Skeletal muscle cell (primary cell): ENCODE results near the gene EYA2.

ENCODE experiments used
- DNase-seq: peaks from one replicate; pipeline ENCODE4 v3.0.0-alpha.2; 2010; ENCODE audit warnings: low read depth
- H3K4me3 ChIP-seq: 2 replicates; pipeline ENCODE4 v1.5.1; 2011; ENCODE audit warnings: low read depth, mild to moderate bottlenecking, control low read depth, low read length, moderate library complexity

EYA2 gene

GRCh38 chr20:47048054-47048453 is 153.4 kb downstream of the EYA2 start:
- H3K4me3 ChIP-seq, result no peak overlapping the region
- DNase-seq, result no peak

DNA sequence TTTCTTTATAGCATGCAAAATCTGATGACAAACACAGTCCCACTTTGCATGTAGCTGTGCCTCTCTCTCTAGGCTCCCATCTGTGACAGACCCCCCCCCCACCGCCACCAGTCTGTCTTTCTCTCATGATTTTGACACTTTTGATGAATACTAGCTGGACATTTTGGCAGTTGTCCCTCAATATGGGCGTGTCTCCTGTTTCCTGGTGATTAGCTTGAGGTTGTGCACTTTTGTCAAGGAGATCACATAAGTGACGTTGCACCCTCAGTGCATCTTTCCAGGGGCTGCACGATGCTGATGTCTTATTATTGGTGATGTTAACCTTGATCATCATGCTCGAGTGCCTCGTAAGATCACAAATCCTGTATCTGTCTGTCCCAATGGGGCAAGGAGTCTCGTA is 155.1 kb downstream of the EYA2 start:
- no peak for DNase-seq
- no peak overlapping the region for H3K4me3 ChIP-seq

GRCh38 chr20:47050996-47051395 is 156.4 kb downstream of the EYA2 start:
- DNase-seq, result no peak
- no peak overlapping the region for H3K4me3 ChIP-seq

DNA sequence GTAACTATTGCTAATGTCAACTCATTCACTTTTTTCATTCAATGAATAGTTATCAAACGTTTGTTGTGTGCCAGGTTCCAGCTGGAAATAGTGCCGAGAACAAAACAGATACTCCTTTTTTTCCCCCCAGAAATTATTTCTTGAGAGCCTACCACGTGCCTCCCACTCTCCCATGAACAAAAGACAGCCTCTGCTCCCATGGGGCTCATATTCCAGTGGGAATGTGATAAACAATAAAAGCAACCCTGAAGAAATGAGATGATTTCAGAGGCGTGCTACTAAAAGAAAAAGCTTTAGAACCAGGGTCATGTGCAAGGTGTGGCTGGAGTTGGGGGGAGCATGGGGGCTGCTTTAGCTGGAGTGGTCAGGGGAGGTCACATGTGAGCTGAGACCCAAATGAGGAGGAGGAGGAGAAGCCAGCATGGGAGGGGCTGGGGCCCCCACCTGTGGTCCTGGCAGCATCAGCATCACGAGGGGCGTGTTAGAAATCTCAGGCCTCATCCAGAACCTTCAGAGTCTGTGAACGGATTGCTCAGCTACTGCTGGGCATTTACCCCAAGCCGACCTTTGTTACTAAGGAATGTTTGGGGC is 157.4 kb downstream of the EYA2 start:
- no peak overlapping the region for H3K4me3 ChIP-seq
- DNase-seq, result no peak

DNA sequence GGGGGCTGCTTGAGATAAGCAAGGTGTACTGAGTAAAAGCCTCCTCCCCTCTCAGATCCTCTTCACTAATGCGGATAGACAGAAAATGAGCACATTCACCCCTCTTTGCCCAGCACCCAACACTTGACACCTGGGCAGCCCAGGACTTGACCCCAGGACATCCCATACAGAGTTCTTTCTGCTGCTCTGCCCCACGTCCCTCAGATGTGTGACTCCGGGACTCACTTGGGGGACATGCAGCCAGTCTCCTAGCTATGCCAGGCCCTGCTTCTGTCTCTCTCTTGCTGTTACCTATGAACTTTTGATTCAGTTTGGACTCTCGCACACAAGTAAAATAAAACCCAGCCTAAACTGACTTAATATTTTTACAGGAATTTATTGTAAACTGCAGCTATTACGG is 159.9 kb downstream of the EYA2 start:
- no peak overlapping the region for H3K4me3 ChIP-seq
- no peak for DNase-seq

- no peak overlapping the region for H3K4me3 ChIP-seq
- no peak for DNase-seq
Observed at GRCh38 chr20:47054945-47055344, 160.3 kb downstream of the EYA2 start.

- DNase-seq, result no peak
- no peak overlapping the region for H3K4me3 ChIP-seq
Observed at GRCh38 chr20:47055699-47056369, 161.2 kb downstream of the EYA2 start.

- no peak overlapping the region for H3K4me3 ChIP-seq
- no peak for DNase-seq
Observed at GRCh38 chr20:47057661-47058060, 163.0 kb downstream of the EYA2 start.

GRCh38 chr20:47058236-47058635 is 163.6 kb downstream of the EYA2 start:
- no peak for DNase-seq
- H3K4me3 ChIP-seq, result no peak overlapping the region

DNA sequence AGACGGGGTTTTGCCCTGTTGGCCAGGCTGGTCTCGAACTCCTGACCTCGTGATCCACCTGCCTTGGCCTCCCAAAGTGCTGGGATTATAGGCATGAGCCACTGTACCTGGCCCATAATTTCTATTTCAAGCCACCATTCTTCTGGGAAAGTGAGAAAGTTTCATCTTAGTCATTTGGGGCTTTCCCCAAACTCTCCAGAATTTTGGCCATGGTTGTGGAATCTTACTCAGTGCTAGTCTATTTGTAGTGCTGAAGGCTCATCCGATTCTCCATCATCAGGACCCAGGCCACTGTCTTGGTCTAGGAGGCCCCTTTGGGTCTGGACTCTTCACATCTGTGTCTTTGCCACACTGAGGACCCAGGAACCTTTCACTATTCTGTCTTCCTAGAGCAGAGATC is 164.9 kb downstream of the EYA2 start:
- DNase-seq, result no peak
- no peak overlapping the region for H3K4me3 ChIP-seq

DNA sequence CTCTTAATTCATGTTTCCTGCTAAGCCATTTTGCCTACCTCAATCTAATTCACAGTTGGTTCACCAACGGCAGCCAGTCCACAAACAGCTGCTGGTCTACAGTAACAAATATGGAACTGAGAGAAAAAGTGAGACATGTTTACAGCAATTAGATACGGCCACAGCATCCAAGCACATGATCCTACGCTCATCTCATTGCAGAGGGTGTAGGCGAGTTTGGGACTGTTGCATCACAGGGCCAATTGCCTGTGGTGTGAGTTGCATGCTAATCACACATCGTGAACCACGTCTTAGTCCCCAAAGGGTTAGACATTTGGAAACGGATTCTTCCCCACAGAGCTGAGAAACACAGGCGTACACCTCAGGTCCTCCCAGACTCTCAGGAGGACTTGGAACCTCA is 166.9 kb downstream of the EYA2 start:
- DNase-seq, result no peak
- no peak overlapping the region for H3K4me3 ChIP-seq

- DNase-seq, result no peak
- H3K4me3 ChIP-seq, result no peak overlapping the region
Observed at GRCh38 chr20:47062226-47062890, 167.7 kb downstream of the EYA2 start.

GRCh38 chr20:47063407-47063806 is 168.8 kb downstream of the EYA2 start:
- no peak for DNase-seq
- no peak overlapping the region for H3K4me3 ChIP-seq

GRCh38 chr20:47063808-47064207 is 169.2 kb downstream of the EYA2 start:
- H3K4me3 ChIP-seq, result no peak overlapping the region
- DNase-seq, result no peak

DNA sequence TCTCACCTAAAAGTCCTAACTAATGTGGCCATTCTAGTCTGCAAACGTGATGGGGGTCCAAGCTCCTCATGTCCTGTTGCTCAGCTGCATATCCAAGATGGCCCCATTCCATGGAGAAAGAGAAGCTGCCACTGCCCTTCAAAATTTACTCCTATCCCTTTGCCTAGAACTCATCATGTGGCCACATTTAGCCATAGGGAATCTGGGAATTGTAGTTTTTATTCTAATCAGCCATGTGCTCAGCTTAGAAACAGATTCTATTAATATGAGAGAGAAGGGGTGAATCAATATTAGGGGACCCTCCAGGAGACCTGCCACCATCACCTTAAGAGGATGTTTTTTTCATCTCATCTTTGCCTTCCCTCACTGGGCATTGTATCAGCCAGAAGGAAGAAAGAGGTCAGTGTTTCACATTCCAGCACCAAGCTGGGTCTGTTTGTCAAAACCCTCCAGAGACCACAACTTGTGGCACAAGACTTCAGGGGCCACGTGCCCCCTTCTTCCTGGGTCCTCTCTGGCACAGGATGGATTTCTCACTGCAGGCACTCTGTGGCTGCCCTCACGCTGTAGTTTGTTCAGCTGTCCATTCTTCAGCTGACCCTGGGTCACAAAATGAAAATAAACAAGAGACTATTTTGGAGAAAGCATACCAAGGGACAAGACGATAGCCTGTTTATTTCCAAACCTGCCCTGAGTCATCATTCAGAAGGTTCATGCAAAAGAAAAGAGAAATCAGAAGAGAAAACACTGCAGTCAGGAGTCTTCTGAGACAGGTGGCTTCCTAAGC is 172.0 kb downstream of the EYA2 start:
- DNase-seq, result peak; percentile 25
- H3K4me3 ChIP-seq, result no peak overlapping the region

DNA sequence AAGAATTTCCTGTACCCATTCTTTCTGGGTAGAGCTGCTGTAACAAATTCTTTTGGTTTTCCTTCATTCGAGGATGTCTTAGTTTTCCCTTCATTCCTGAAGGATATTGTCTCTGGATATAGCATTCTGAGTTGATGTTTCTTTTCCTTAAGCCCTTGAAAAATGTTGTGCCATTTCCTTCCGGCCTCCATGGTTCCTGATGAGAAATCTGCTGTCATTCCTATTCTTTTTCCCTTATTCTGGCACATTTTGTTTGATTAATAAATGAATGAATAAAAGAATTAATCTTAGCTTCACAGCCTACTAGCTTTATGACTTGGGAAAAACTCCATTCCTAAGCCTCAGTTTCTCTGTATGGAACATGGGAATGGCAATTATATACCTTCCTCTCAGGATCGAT is 173.1 kb downstream of the EYA2 start:
- H3K4me3 ChIP-seq, result no peak overlapping the region
- no peak for DNase-seq

DNA sequence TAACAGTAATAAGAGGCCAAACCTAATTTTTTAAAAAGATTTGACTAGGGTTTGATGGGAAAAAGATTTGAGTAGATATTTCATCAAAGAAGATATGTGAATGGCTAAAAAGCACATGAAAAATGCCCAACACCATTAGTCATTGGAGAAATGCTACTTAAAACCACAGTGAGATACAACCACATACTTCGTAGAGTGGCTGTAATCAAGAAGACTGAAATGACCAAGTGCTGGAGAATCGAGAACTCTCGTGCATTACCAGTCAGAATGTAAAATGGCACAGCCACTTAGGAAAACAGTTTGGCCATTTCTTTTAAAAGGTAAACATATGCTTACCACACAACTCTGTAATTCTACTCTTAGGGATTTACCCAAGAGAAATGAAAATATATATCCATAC is 175.5 kb downstream of the EYA2 start:
- no peak for DNase-seq

GRCh38 chr20:47071646-47072185 is 177.1 kb downstream of the EYA2 start:
- DNase-seq, result no peak

More for the DNA sequence above, 175.5 kb downstream of the EYA2 start:
- no peak overlapping the region for H3K4me3 ChIP-seq

GRCh38 chr20:47073766-47074475 is 179.3 kb downstream of the EYA2 start:
- DNase-seq, result no peak
- H3K4me3 ChIP-seq, result no peak overlapping the region

More at GRCh38 chr20:47071646-47072185, 177.1 kb downstream of the EYA2 start:
- no peak overlapping the region for H3K4me3 ChIP-seq
